Mucosa of rectum (tissue), 2 donors: ENCODE data around the gene PDP2.

ENCODE experiments used
- H3K27ac ChIP-seq, 2 donors: one replicate each; pipeline ENCODE4 v1.7.0; 2013; ENCODE audit warnings: inconsistent platforms in 2 of 2, low read depth in 2 of 2, low read length in 2 of 2
- H3K27me3 ChIP-seq, 2 donors: one replicate each; pipeline ENCODE4 v1.7.0; 2013; ENCODE audit warnings: low read length in 2 of 2; ENCODE audit not compliant: control insufficient read depth in 2 of 2, insufficient read depth in 2 of 2
- H3K36me3 ChIP-seq, 2 donors: one replicate each; pipeline ENCODE4 v1.7.0; 2013; ENCODE audit warnings: low read length in 2 of 2; ENCODE audit not compliant: control insufficient read depth in 2 of 2, insufficient read depth in 2 of 2
- H3K4me1 ChIP-seq, 2 donors: one replicate each; pipeline ENCODE4 v1.7.0; 2013; ENCODE audit warnings: low read length in 2 of 2, mild to moderate bottlenecking in 1 of 2; ENCODE audit not compliant: control insufficient read depth in 2 of 2, insufficient read depth in 2 of 2
- H3K4me3 ChIP-seq, 2 donors: one replicate each; pipeline ENCODE4 v1.7.0; 2013; ENCODE audit warnings: low read length in 2 of 2
- H3K9ac ChIP-seq, 2 donors: one replicate each; pipeline ENCODE4 v1.7.0; 2013; ENCODE audit warnings: low read length in 2 of 2, low read depth in 1 of 2, mild to moderate bottlenecking in 1 of 2
- H3K9me3 ChIP-seq, 2 donors: one replicate each; pipeline ENCODE4 v1.7.0; 2013; ENCODE audit warnings: low read length in 2 of 2; ENCODE audit not compliant: control insufficient read depth in 2 of 2
- donor health status: healthy.
- donor health status: Normal muscosa, but diverticular disease.

The PDP2 gene

DNA sequence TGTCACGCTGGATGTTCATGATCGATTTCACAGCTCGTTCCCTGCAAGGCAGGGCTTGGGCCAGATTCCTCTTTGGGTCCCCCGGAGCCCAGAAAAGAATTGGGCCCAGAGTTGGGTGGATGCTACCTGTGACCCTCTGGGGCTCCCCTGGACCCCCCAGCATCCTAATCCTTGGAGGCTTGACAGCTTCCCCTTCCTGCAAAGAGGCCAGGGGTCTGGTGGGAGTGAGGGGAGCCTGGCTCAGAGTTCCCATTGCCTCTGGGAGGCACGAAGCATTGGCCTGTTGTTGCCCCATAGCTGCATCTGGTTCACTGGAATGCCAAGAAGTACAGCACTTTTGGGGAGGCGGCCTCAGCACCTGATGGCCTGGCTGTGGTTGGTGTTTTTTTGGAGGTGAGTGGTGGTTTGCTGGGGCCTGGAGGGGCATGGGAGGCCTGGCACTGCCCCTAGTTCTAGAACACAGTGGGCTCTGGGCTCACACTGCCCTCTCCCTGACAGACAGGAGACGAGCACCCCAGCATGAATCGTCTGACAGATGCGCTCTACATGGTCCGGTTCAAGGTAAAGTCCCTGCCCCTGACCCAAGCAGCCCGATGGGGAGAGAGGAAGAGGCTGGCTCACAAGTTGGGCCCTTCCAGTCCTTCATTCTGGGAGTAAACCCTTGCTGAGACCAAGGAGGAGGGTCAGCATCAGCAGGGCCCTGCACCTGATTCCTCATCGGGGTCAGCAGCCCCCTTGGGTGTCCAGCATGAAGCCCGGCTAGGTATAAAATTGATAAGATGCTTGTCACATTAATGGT lies 28.9 kb upstream of the PDP2 start:
- Histone ChIP-seq H3K4me3 (no peak overlapping the region), H3K27me3 (peaks cover 0 to 9% of the 10 kb centered on the region in 2 donors), H3K9me3 (no peaks in the 10 kb centered on the region), H3K36me3 (no peaks in the 10 kb centered on the region), H3K27ac (no peak overlapping the region), H3K9ac (no peak overlapping the region), H3K4me1 (no peaks in the 10 kb centered on the region)

DNA sequence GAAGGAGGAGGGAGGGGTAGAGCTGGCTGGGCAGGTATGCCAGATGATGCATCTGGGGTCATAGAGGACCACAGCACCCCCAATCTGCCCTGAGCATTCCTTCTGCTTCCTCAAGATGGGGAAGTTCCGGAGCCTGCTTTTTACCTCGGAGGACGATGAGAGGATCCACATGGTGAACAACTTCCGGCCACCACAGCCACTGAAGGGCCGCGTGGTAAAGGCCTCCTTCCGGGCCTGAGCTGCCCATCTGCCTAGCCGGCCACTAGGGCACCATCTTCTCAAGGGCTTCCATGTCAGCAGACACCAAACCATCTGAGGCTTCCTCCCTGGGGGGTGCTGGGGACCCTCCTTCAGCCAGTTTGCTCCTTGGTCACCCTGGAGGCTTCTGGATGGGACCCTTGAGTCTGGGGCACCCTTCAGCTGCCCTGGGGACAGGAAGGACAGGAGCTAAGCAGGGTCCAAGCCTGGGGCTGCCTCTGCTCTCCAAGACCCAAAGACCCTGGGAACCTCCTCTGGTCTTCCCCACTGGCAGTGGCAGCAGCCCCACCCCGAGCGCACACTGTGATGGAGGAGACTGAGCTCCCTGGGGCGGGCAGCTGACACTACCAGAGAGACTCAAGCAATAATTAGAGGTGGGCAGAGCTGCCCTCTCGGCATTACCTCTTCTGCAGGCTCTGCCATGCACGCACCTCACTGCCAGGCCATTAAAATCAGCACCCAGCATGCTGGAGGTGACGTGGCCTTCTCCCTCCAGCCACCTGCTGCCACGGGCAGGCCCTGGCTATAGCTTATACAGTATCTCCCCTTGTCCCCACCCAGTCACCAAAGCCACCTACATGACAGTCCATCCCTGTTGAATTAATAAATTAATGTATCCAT lies 26.8 kb upstream of the PDP2 start:
- H3K4me3 ChIP-seq: no peak overlapping the region
- no peak overlapping the region for H3K9ac ChIP-seq
- H3K27me3 ChIP-seq: no peaks in the 10 kb centered on the region
- H3K4me1 ChIP-seq: no peaks in the 10 kb centered on the region
- H3K36me3 ChIP-seq: no peaks in the 10 kb centered on the region
- no peak overlapping the region for H3K27ac ChIP-seq
- no peaks in the 10 kb centered on the region for H3K9me3 ChIP-seq

DNA sequence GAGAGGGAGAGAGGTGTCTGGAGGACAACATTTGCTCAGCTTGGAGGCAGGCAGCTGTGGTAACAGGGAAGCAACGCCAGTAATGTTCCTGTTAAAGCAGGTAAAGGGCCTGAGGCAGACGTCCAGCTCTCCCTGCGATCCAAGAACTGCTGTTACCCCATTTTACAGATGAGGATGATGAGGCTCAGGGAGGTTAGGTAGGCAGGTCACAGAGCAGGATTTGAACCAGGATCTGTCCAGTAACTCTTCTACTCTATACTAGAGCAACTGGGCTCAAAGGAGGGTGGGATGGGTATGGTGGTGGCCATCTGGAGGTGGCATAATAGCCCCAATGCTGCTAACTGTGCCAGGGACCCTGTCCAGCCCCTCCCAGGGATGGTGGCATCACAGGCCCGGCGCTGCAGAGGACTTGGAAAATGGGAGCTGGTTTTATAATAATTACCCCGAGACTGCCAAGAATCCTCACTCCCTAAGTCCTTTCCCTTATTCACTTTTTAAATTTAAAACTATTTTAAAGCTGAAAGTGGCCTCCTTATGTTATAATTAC lies 24.1 kb upstream of the PDP2 start:
- no peaks in the 10 kb centered on the region for H3K27me3 ChIP-seq
- H3K9me3 ChIP-seq: no peaks in the 10 kb centered on the region
- no peak overlapping the region for H3K9ac ChIP-seq
- no peak overlapping the region for H3K4me3 ChIP-seq
- H3K4me1 ChIP-seq: no peaks in the 10 kb centered on the region
- H3K36me3 ChIP-seq: no peaks in the 10 kb centered on the region
- H3K27ac ChIP-seq: no peak overlapping the region

DNA sequence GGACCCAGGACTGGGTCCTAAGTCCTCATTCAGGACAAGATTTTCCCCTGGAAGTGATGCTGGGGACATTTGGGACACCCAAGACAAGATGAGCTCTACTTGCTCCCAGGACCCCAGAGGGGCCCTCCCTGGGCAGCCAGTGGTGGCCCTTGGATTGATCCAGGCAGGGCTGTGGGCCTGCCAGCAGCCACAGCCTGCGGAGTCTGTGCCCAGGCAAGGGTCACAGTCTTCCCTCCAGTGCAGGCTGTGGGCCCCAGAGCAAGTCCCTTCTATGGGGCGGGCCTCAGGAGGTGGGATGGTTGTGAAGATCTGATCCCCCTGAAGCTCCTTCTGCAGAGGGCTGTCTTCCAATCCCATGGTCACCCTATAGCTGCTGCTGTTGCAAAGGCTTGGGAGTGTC lies 23.5 kb upstream of the PDP2 start:
- H3K27me3 ChIP-seq: no peaks in the 10 kb centered on the region

DNA sequence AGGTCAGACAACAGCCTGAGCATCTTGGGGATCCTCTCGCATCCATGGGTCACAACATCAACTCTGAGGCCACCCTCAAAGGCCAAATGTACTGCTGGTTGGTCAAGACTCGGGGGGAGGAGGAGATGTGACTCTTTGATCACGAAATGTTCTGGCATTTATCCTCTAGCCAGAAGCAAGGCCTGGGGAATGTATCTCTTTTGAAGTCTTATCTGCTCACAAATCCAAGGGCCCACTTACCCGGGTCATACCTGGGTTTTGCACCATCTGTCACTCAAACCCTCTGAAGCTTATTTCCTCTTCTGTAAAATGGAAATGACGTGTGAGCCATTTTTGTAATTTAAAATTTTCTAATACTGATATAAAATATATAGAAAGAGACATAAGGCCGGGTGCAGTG lies 22.9 kb upstream of the PDP2 start:
- H3K27ac ChIP-seq: no peak overlapping the region
- no peaks in the 10 kb centered on the region for H3K4me1 ChIP-seq
- no peaks in the 10 kb centered on the region for H3K9me3 ChIP-seq
- no peak overlapping the region for H3K9ac ChIP-seq
- no peak overlapping the region for H3K4me3 ChIP-seq
- no peaks in the 10 kb centered on the region for H3K27me3 ChIP-seq
- no peaks in the 10 kb centered on the region for H3K36me3 ChIP-seq

More for the DNA sequence above, 23.5 kb upstream of the PDP2 start:
- no peak overlapping the region for H3K4me3 ChIP-seq
- H3K4me1 ChIP-seq: no peaks in the 10 kb centered on the region
- H3K9ac ChIP-seq: no peak overlapping the region
- no peaks in the 10 kb centered on the region for H3K36me3 ChIP-seq
- no peak overlapping the region for H3K27ac ChIP-seq
- no peaks in the 10 kb centered on the region for H3K9me3 ChIP-seq

DNA sequence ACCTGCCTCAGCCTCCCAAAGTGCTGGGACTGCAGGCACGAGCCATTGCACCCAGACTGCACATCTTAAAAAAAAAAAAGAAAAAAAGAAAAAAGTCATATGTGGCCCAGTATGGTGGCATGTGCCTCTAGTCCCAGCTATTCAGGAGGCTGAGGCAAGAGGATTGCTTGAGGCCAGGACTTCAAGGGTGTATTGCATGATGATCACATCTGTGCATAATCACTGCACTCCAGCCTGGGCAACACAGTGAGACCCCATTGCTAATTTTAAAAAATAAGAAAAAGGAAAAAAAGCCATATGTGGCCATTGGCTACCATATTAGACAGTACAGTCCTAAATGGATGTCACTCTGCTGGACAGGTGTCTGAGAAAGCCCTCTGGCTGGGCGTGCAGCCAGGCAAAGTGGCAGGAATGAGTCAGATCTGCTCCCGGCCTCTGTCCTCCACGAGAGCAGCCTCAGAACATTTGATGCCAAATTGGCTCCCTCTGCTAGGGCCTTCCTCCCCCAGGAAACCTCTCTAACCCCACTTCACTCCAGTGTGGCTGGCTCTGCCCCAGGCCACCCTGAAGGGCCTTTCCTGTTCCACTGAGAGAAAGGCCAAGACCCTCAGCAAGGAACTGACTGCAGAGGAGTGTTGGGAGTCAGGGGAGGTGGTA lies 21.4 kb upstream of the PDP2 start:
- no peaks in the 10 kb centered on the region for H3K4me1 ChIP-seq
- no peaks in the 10 kb centered on the region for H3K36me3 ChIP-seq
- no peak overlapping the region for H3K27ac ChIP-seq
- H3K27me3 ChIP-seq: no peaks in the 10 kb centered on the region
- no peak overlapping the region for H3K4me3 ChIP-seq
- no peaks in the 10 kb centered on the region for H3K9me3 ChIP-seq
- no peak overlapping the region for H3K9ac ChIP-seq

DNA sequence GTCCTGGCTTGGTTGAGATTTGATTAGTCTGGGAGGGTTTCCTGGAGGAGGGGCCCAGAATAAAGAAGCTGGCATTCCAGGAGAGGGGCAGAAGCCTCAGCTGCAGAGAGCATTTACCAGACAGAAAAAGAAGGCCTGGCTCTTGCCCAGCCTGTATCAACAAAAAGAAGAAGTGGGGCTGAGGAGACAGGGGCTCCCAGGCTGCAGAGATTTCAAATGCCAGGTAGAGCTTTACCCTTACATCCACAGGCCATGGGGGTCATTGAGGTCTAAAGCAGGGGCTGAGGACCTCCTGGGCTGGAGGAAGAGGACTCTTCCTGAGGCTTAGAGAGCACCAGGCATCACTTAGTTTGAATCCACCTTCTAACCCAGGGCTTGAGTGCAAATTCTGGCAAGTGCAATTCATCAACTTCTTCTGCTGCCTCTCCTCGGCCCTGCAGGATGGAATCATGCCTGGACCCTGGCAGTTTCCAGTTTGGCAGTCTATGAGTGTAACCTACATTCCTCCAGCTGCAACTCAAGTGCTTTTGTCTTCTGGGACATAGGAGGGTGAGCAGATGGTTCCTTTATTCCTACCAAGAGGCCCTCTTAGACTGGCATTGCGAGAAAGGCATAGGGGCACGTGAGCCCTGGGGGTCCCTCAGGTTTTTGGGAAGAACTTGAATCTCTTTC lies 20.8 kb upstream of the PDP2 start:
- H3K27ac ChIP-seq: no peak overlapping the region
- no peaks in the 10 kb centered on the region for H3K27me3 ChIP-seq
- H3K9ac ChIP-seq: no peak overlapping the region
- H3K36me3 ChIP-seq: no peaks in the 10 kb centered on the region
- H3K4me3 ChIP-seq: no peak overlapping the region
- no peaks in the 10 kb centered on the region for H3K4me1 ChIP-seq
- H3K9me3 ChIP-seq: no peaks in the 10 kb centered on the region

DNA sequence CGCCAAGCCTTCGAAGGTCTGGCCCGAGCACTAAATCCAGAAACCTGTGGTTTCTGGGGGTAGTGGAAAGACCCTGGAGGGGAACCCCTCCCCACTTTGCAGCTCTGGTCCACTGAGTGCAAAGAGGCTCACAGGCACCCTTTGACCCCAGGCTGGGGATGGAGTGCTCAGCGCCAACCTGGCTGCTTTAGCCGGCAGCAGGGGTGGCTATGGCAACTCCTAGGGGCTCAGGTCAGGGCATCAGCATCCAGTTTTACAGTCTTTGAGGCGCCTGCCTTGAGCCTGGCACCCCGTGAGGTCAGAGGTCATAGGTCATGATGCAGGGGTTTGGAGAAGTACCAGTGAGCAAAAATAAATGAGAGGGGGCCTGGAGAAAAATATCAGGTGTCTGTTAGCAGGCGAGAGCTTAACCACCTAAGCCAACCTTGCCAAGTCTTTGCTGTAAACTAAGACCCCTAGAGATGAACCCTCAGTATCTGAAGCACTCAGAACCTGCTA lies 18.2 kb upstream of the PDP2 start:
- Histone ChIP-seq H3K36me3 (no peaks in the 10 kb centered on the region), H3K4me1 (no peaks in the 10 kb centered on the region), H3K27ac (no peak overlapping the region), H3K4me3 (no peak overlapping the region), H3K9me3 (no peaks in the 10 kb centered on the region), H3K27me3 (no peaks in the 10 kb centered on the region), H3K9ac (no peak overlapping the region)

DNA sequence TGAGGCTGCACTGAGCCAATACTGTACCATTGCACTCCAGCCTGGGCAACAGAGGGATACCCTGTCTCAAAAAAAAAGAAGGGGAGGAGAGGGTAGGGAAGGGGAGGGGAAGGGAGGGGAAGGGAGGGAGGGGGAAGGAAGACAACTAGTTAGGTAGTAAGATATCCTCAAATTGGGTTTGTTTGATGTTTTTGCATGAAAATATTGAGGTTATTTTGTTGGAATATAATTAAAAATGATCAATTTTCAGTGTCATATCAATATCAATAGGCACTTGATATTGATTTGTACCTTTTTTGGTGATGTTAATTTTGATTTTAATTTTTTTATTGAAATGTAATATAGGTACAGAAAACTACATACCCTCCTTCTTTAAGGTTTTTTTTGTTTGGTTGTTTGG lies 16.6 kb upstream of the PDP2 start:
- Histone ChIP-seq H3K27me3 (no peaks in the 10 kb centered on the region), H3K9me3 (no peaks in the 10 kb centered on the region), H3K9ac (no peak overlapping the region), H3K4me3 (no peak overlapping the region), H3K4me1 (no peaks in the 10 kb centered on the region), H3K27ac (no peak overlapping the region), H3K36me3 (no peaks in the 10 kb centered on the region)
